Body of pancreas (tissue), 4 donors: Measurements from ENCODE around the gene SLC22A4.

Source experiments
- CTCF ChIP-seq, 7 experiments: fragments of 450-650 bp in 4 of 7; fragments of 200-600 bp in 3 of 7; sonication (generic) in 3 of 7; IDR thresholded peaks; one replicate each; pipeline ENCODE4 v1.5.1; 2016 to 2019; ENCODE audit warnings: antibody characterized with exemption in 7 of 7
- POLR2A ChIP-seq, 3 donors: fragments of 450-650 bp; IDR thresholded peaks; one replicate each; pipeline ENCODE4 v1.6.1; 2016; ENCODE audit warnings: antibody characterized with exemption in 3 of 3, mild to moderate bottlenecking in 2 of 3

GRCh38 chr5:132313366-132313765, 19.2 kb downstream of the SLC22A4 start:
- TF ChIP-seq CTCF (IDR thresholded peaks at IDR 0.05), result no peak
- TF ChIP-seq POLR2A (IDR thresholded peaks at IDR 0.05), result no peak
